HepG2 (cell line): ENCODE results near the gene SH3BGR. TPM values are rescaled to one million over a fixed set of nuclear protein-coding genes. Genes with fewer than 3 reads are reported as not detected.

Source experiments
- ATAC-seq: fragments of 200-7000 bp; cut with Tn5 transposase; 3 replicates; pipeline ENCODE4 v1.9.1; 2020; ENCODE audit warnings: mild to moderate bottlenecking, moderate library complexity
- BruUV-seq: library from RNA; stranded (reverse); fragments of 400-500 nt; replicated peaks from 2 replicates; lab custom pipeline; 2021; lab: Mats Ljungman, UMichigan
- CTCF ChIA-PET: fragments of 300-600 bp; formaldehyde crosslinking; extraction: SDS; loops from one replicate; lab custom pipeline; 2021; ENCODE audit warnings: low total read pairs, inconsistent platforms, low intra/inter-chr PET ratio; lab: Yijun Ruan, JAX
- POLR2A ChIA-PET: fragments of 350-600 bp; sonication (Branson Sonifier 250); formaldehyde crosslinking; loops from one replicate; lab custom pipeline; 2020; ENCODE audit warnings: antibody characterized with exemption, inconsistent platforms; lab: Yijun Ruan, JAX
- DNase-seq: peaks from one replicate; pipeline ENCODE4 v3.0.0-alpha.2; 2015; ENCODE audit warnings: low spot score
- FAIRE-seq: peaks from 3 replicates; lab custom pipeline; 2011; peaks lifted over from hg19 to GRCh38; lab: Jason Lieb, UNC
- H2AFZ ChIP-seq: one replicate; pipeline ENCODE4 v1.6.1; 2011; ENCODE audit warnings: low read length, inconsistent platforms
- H3K27ac ChIP-seq: fragments of 300-600 bp; 3 replicates; pipeline ENCODE4 v1.8.0; 2011; ENCODE audit warnings: mixed run types, mild to moderate bottlenecking, mixed read lengths, low read length, inconsistent platforms; ENCODE audit not compliant: insufficient read depth; ENCODE audit errors: extremely low read length
- H3K27me3 ChIP-seq, 2 experiments: fragments of 200-600 bp in 1 of 2; 2 replicates in 1 of 2; 3 replicates in 1 of 2; pipeline versions ENCODE4 v1.6.0 to v1.8.0; 2011; ENCODE audit warnings: low read length in 2 of 2, mild to moderate bottlenecking in 2 of 2, moderate library complexity in 2 of 2, inconsistent platforms in 1 of 2; ENCODE audit not compliant: insufficient read depth in 2 of 2, control insufficient read depth in 1 of 2
- H3K36me3 ChIP-seq, 2 experiments: fragments of 200-600 bp in 1 of 2; replicated peaks in 1 of 2; 2 replicates in 1 of 2; 3 replicates in 1 of 2; pipeline versions ENCODE4 v1.5.1 to v1.8.0; 2011; ENCODE audit warnings: low read length in 2 of 2, inconsistent platforms in 1 of 2; ENCODE audit not compliant: insufficient read depth in 2 of 2, control insufficient read depth in 1 of 2
- H3K4me1 ChIP-seq: 2 replicates; pipeline ENCODE4 v1.5.1; 2012; ENCODE audit warnings: low read length, inconsistent platforms; ENCODE audit not compliant: insufficient read depth
- H3K4me2 ChIP-seq: 2 replicates; pipeline ENCODE4 v1.6.0; 2011; ENCODE audit warnings: low read depth, low read length, inconsistent platforms
- H3K4me3 ChIP-seq, 3 experiments: fragments of 200-600 bp in 1 of 3; sonication (generic), shearing (Covaris generic) in 1 of 3; replicated peaks in 1 of 3; 2 replicates each; pipeline ENCODE4 v1.5.1; 2011 to 2016; ENCODE audit warnings: low read length in 3 of 3, inconsistent platforms in 2 of 3, low read depth in 2 of 3, mild to moderate bottlenecking in 2 of 3, control low read depth in 1 of 3, mixed read lengths in 1 of 3; ENCODE audit not compliant: insufficient read depth in 1 of 3
- H3K79me2 ChIP-seq: one replicate; pipeline ENCODE4 v1.6.1; 2011; ENCODE audit warnings: low read length, inconsistent platforms; ENCODE audit not compliant: insufficient read depth
- H3K9ac ChIP-seq: 2 replicates; pipeline ENCODE4 v1.6.0; 2011; ENCODE audit warnings: mild to moderate bottlenecking, low read depth, low read length, inconsistent platforms; ENCODE audit not compliant: insufficient read depth
- H3K9me3 ChIP-seq: 2 replicates; pipeline ENCODE4 v1.5.1; 2012; ENCODE audit warnings: mild to moderate bottlenecking, low read length
- H4K20me1 ChIP-seq: 2 replicates; pipeline ENCODE4 v1.6.0; 2011; ENCODE audit warnings: inconsistent platforms, mild to moderate bottlenecking, low read length, moderate library complexity; ENCODE audit not compliant: insufficient read depth
- ARNTL ChIP-seq: sonication (generic); formaldehyde crosslinking; IDR thresholded peaks from 2 replicates; pipeline ENCODE4 v1.4.0; 2020; ENCODE audit warnings: mild to moderate bottlenecking, missing genetic modification reagents
- ZNF572 ChIP-seq: sonication (generic); formaldehyde crosslinking; IDR thresholded peaks from 2 replicates; pipeline ENCODE4 v1.5.1; 2020; ENCODE audit warnings: mild to moderate bottlenecking, missing genetic modification reagents
- whole genome bisulfite sequencing: methylation state at CpG from one replicate; pipeline ENCODE4 v1.1.6; 2017; ENCODE audit warnings: low lambda C conversion rate; 5-methylcytosine and 5-hydroxymethylcytosine counted together
- in situ Hi-C: cut with HindIII; loops from 2 replicates; pipeline ENCODE4 v1.10.0; 2017; ENCODE audit warnings: low pct_unique_long_range_greater_than_20kb; ENCODE audit not compliant: extremely low pct_ligation_motif_present
- intact Hi-C: fragments of 100-400 bp; cut with micrococcal nuclease; formaldehyde crosslinking; loops from one replicate; pipeline ENCODE4 v1.10.0; 2022; ENCODE audit not compliant: unreplicated experiment
- polyA plus RNA-seq, 8 experiments: library from polyadenylated mRNA; depleted of rRNA in 3 of 8; stranded (reverse) in 7 of 8; unstranded in 1 of 8; fragments of >200 nt; fragmentation: Illumina TruSeq in 4 of 8; extraction: Trizol in 4 of 8; gene quantifications; 2 replicates each; pipeline versions ENCODE4 v1.2.1 to v1.2.3, GENCODE V29; 2011 to 2016; ENCODE audit warnings: low read depth in 4 of 8, missing spikeins in 1 of 8, mixed read lengths in 1 of 8; ENCODE audit not compliant: insufficient read depth in 1 of 8
- total RNA-seq, 5 experiments: library from RNA; depleted of rRNA; stranded (reverse); fragments of >200 nt; fragmentation: Illumina TruSeq; extraction: Trizol; gene quantifications; 2 replicates each; pipeline ENCODE4 v1.2.3, GENCODE V29; 2016; ENCODE audit warnings: low read depth in 1 of 5
- TF ChIP-seq, protein P1 (sequence below): sonication (generic); formaldehyde crosslinking; IDR thresholded peaks from 2 replicates; pipeline ENCODE4 v1.9.0; 2021; ENCODE audit warnings: missing genetic modification reagents, mild to moderate bottlenecking, borderline replicate concordance

SH3BGR gene
- total and polyA plus RNA-seq, 2 of the 13 experiments (the other 11 are each of a cell fraction or from before 2014, with no cell fraction given): 0.48 TPM; not detected in 1

DNA sequence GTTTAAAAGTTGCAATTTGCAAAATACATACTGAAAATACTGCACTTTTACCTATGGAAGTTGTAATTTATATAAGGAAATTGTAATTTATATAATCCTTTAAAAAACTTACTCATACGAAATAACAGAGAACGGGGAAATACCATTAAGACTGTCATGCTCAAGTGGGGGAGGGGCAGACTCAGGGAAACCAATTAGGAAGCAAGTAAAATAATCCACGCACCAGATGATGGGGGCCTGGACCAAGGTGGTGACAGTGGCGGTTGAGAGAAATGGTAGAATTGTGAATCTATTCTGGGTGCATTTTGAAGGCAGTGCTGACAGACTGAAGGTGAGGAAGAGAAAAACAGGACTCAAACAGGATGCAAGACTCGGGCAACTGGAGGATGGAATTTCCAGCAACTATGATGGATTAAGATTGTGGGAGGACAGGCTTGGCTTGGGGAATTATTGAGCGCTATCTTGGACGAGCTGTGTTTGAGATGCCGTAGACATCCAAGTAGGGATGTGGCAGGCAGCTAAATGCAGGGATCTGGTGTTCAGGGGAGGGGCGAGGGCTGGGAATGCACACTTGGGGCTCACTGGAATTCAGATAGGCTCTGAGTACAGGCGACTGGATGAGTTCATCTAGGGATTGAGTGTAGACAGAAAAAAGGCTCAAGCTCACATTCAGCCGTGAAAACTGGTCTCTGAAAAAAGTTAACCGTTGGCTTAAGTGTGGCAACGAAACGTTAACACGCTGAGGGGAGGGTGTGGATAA, 7.2 kb upstream of the SH3BGR start:
- H3K4me1 ChIP-seq: peaks cover 13% of the 10 kb centered on the region
- ATAC-seq: peak; percentile 54
- CTCF ChIA-PET: no interaction called here
- peak overlapping the region; percentile 66 for H3K27ac ChIP-seq
- no peaks in the 10 kb centered on the region for H3K9me3 ChIP-seq
- H3K36me3 ChIP-seq: no peaks in the 10 kb centered on the region
- H4K20me1 ChIP-seq: no peaks in the 10 kb centered on the region
- no peak for DNase-seq
- H2AFZ ChIP-seq: no peak overlapping the region
- no peak for FAIRE-seq
- no TSS peak for BruUV-seq
- POLR2A ChIA-PET: interaction anchor here (1.0 to 1.1 kb wide), 3 partner anchors 10 to 261 kb away, joined by 3 to 4 read pairs (median 3); partner anchors contain the start of gene PSMG1
- intact Hi-C loops: loop anchor here (5.0 kb wide), 1 partner anchor 57 kb away; no protein-coding TSS in a partner anchor
- 30% methylated on average over 14 of the region's 15 CpGs for WGBS
- TF ChIP-seq ARNTL (CRISPR knock-in tag) (0 out of 2 replicates have a peak, but pooled peaks have one; percentile 14), ZNF572 (CRISPR knock-in tag) (no peak)
- TF ChIP-seq, protein P1, sequence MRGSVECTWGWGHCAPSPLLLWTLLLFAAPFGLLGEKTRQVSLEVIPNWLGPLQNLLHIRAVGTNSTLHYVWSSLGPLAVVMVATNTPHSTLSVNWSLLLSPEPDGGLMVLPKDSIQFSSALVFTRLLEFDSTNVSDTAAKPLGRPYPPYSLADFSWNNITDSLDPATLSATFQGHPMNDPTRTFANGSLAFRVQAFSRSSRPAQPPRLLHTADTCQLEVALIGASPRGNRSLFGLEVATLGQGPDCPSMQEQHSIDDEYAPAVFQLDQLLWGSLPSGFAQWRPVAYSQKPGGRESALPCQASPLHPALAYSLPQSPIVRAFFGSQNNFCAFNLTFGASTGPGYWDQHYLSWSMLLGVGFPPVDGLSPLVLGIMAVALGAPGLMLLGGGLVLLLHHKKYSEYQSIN: 0 out of 2 replicates have a peak, but pooled peaks have one; percentile 49
- TF ChIP-seq, all 625 proteins: peak for 2
- Histone ChIP-seq H3K9ac (peak overlapping the region; percentile 91), H3K4me3 (peak overlapping the region; percentile 71 to 82 (median 80)), H3K27me3 (0 out of 5 replicates have a peak, but pooled peaks cover 0 to 2% of the 10 kb centered on the region in 2 experiments), H3K4me2 (peak overlapping the region; percentile 93), H3K79me2 (no peaks in the 10 kb centered on the region)
- in situ Hi-C loops: loop anchor here (10.0 kb wide), 1 partner anchor 100 kb away; the partner anchor contains the start of gene HMGN1
